HEK293 (cell line): ENCODE results near the gene POLN.

Experiments used
- CTCF ChIA-PET: fragments of 350-600 bp; formaldehyde crosslinking; extraction: SDS; loops from one replicate; lab custom pipeline; 2021; ENCODE audit warnings: antibody characterized with exemption; lab: Yijun Ruan, JAX
- POLR2A ChIA-PET: fragments of 300-600 bp; formaldehyde crosslinking; extraction: SDS; loops from one replicate; lab custom pipeline; 2020; ENCODE audit warnings: antibody characterized with exemption, inconsistent platforms; lab: Yijun Ruan, JAX
- H3K27ac ChIP-seq: fragments of 200-500 bp; sonication (Bioruptor generic); 2 replicates; pipeline ENCODE4 v1.5.1; 2014; ENCODE audit warnings: low read depth, low read length, control low read depth, inconsistent platforms; ENCODE audit errors: extremely low read depth
- H3K36me3 ChIP-seq, 2 experiments: fragments of 200-500 bp in 1 of 2; sonication (Bioruptor generic) in 1 of 2; 1 replicate in 1 of 2; 2 replicates in 1 of 2; pipeline ENCODE4 v1.5.1; 2014 to 2017; ENCODE audit warnings: inconsistent platforms in 2 of 2, low read length in 2 of 2; ENCODE audit not compliant: control insufficient read depth in 2 of 2, insufficient read depth in 1 of 2
- H3K4me1 ChIP-seq: fragments of 200-500 bp; sonication (Bioruptor generic); 2 replicates; pipeline ENCODE4 v1.5.1; 2014; ENCODE audit warnings: mild to moderate bottlenecking, low read length, inconsistent platforms; ENCODE audit not compliant: control insufficient read depth, insufficient read depth
- H3K4me3 ChIP-seq: 2 replicates; pipeline ENCODE4 v1.5.1; 2011; ENCODE audit warnings: low read depth, mild to moderate bottlenecking, control low read depth, low read length, moderate library complexity
- H3K9me3 ChIP-seq: fragments of 200-500 bp; sonication (Bioruptor generic); 2 replicates; pipeline ENCODE4 v1.5.1; 2014; ENCODE audit warnings: low read depth, low read length, inconsistent platforms; ENCODE audit not compliant: control insufficient read depth, insufficient read depth
- ATF2 ChIP-seq: fragments of 450-650 bp; formaldehyde crosslinking; IDR thresholded peaks from 2 replicates; pipeline ENCODE4 v1.5.1; 2016; ENCODE audit warnings: missing biosample characterization, missing genetic modification characterization, low read depth
- PRDM1 ChIP-seq: fragments of 450-650 bp; formaldehyde crosslinking; IDR thresholded peaks from 2 replicates; pipeline ENCODE4; 2016; ENCODE audit warnings: missing biosample characterization, missing genetic modification characterization
- PRDM2 ChIP-seq: fragments of 450-650 bp; formaldehyde crosslinking; IDR thresholded peaks from 2 replicates; pipeline ENCODE4 v1.5.1; 2016; ENCODE audit warnings: missing biosample characterization, missing genetic modification characterization, borderline replicate concordance
- RBAK ChIP-seq: fragments of 450-650 bp; formaldehyde crosslinking; IDR thresholded peaks from 2 replicates; pipeline ENCODE4 v1.5.1; 2016; ENCODE audit warnings: missing biosample characterization, missing genetic modification characterization
- SCRT1 ChIP-seq: fragments of 450-650 bp; formaldehyde crosslinking; IDR thresholded peaks from 2 replicates; pipeline ENCODE4 v1.5.1; 2016; ENCODE audit warnings: missing biosample characterization, missing genetic modification characterization, borderline replicate concordance
- SP3 ChIP-seq: fragments of 450-650 bp; formaldehyde crosslinking; IDR thresholded peaks from 2 replicates; pipeline ENCODE4 v1.5.1; 2016; ENCODE audit warnings: missing biosample characterization, missing genetic modification characterization
- SP7 ChIP-seq: fragments of 450-650 bp; formaldehyde crosslinking; IDR thresholded peaks from 2 replicates; pipeline ENCODE4 v1.5.1; 2016; ENCODE audit warnings: missing biosample characterization, missing genetic modification characterization
- ZBTB26 ChIP-seq: fragments of 450-650 bp; formaldehyde crosslinking; optimal IDR thresholded peaks from 2 replicates; pipeline ENCODE3; 2016; ENCODE audit warnings: missing biosample characterization, mild to moderate bottlenecking, missing genetic modification characterization
- ZBTB6 ChIP-seq: fragments of 450-650 bp; formaldehyde crosslinking; IDR thresholded peaks from 2 replicates; pipeline ENCODE4 v1.5.1; 2017; ENCODE audit warnings: missing biosample characterization, missing genetic modification characterization
- ZFP41 ChIP-seq: fragments of 450-650 bp; formaldehyde crosslinking; IDR thresholded peaks from 2 replicates; pipeline ENCODE4 v1.5.1; 2016; ENCODE audit warnings: missing biosample characterization, missing genetic modification characterization, borderline replicate concordance
- ZNF121 ChIP-seq: fragments of 450-650 bp; formaldehyde crosslinking; IDR thresholded peaks from 2 replicates; pipeline ENCODE4 v1.5.1; 2016; ENCODE audit warnings: missing biosample characterization, missing genetic modification characterization
- ZNF155 ChIP-seq: fragments of 450-650 bp; formaldehyde crosslinking; IDR thresholded peaks from 2 replicates; pipeline ENCODE4 v1.5.1; 2016; ENCODE audit warnings: missing biosample characterization, missing genetic modification characterization
- ZNF169 ChIP-seq: fragments of 450-650 bp; formaldehyde crosslinking; IDR thresholded peaks from 2 replicates; pipeline ENCODE4 v1.5.1; 2016; ENCODE audit warnings: missing biosample characterization, missing genetic modification characterization
- ZNF175 ChIP-seq: fragments of 450-650 bp; formaldehyde crosslinking; IDR thresholded peaks from 2 replicates; pipeline ENCODE4 v1.5.1; 2016; ENCODE audit warnings: missing biosample characterization, missing genetic modification characterization
- ZNF23 ChIP-seq: fragments of 450-650 bp; formaldehyde crosslinking; IDR thresholded peaks from 2 replicates; pipeline ENCODE4 v1.5.1; 2016; ENCODE audit warnings: missing biosample characterization, missing genetic modification characterization, borderline replicate concordance
- ZNF473 ChIP-seq: fragments of 450-650 bp; formaldehyde crosslinking; IDR thresholded peaks from 2 replicates; pipeline ENCODE4 v1.5.1; 2017; ENCODE audit warnings: missing biosample characterization, missing genetic modification characterization
- ZNF529 ChIP-seq: fragments of 450-650 bp; formaldehyde crosslinking; IDR thresholded peaks from 2 replicates; pipeline ENCODE4 v1.5.1; 2017; ENCODE audit warnings: missing genetic modification characterization, missing biosample characterization; ENCODE audit not compliant: insufficient replicate concordance
- ZNF549 ChIP-seq: fragments of 450-650 bp; IDR thresholded peaks from 2 replicates; pipeline ENCODE4 v1.5.1; 2018; ENCODE audit warnings: missing biosample characterization, missing genetic modification characterization, mild to moderate bottlenecking, inconsistent platforms, moderate library complexity
- ZSCAN4 ChIP-seq: fragments of 450-650 bp; formaldehyde crosslinking; IDR thresholded peaks from 2 replicates; pipeline ENCODE4 v1.5.1; 2017; ENCODE audit warnings: missing biosample characterization, missing genetic modification characterization

The POLN gene

GRCh38 chr4:2054217-2054616 lies 187.7 kb downstream of the POLN start:
- Histone ChIP-seq H3K4me3 (no peak overlapping the region), H3K9me3 (no peaks in the 10 kb centered on the region), H3K36me3 (no peaks in the 10 kb centered on the region), H3K27ac (no peak overlapping the region), H3K4me1 (no peaks in the 10 kb centered on the region)
- ChIA-PET CTCF (no interaction called here), POLR2A (no interaction called here)
- TF ChIP-seq PRDM1 (tag by site-specific recombination) (no peak), ZNF529 (tag by site-specific recombination) (no peak), SP7 (tag by site-specific recombination) (no peak), ZBTB26 (tag by site-specific recombination) (no peak), SP3 (tag by site-specific recombination) (no peak), ZSCAN4 (tag by site-specific recombination) (no peak), ZNF473 (tag by site-specific recombination) (no peak), RBAK (tag by site-specific recombination) (no peak), ZNF23 (tag by site-specific recombination) (no peak), ZFP41 (tag by site-specific recombination) (no peak), ZNF169 (no peak), ZNF121 (tag by site-specific recombination) (no peak), ATF2 (tag by site-specific recombination) (no peak), ZBTB6 (tag by site-specific recombination) (no peak), PRDM2 (tag by site-specific recombination) (no peak), ZNF155 (tag by site-specific recombination) (no peak), ZNF175 (tag by site-specific recombination) (no peak), SCRT1 (tag by site-specific recombination) (no peak), ZNF549 (tag by site-specific recombination) (no peak)
